Measurements from ENCODE around the gene FBXL16. TPM values are rescaled to one million over a fixed set of nuclear protein-coding genes. Genes with fewer than 3 reads are reported as not detected.

The FBXL16 gene
- total and polyA plus RNA-seq, 2 of the 13 experiments (the other 11 are each of a cell fraction or from before 2014, with no cell fraction given), result 0.22 to 2.0 TPM

DNA sequence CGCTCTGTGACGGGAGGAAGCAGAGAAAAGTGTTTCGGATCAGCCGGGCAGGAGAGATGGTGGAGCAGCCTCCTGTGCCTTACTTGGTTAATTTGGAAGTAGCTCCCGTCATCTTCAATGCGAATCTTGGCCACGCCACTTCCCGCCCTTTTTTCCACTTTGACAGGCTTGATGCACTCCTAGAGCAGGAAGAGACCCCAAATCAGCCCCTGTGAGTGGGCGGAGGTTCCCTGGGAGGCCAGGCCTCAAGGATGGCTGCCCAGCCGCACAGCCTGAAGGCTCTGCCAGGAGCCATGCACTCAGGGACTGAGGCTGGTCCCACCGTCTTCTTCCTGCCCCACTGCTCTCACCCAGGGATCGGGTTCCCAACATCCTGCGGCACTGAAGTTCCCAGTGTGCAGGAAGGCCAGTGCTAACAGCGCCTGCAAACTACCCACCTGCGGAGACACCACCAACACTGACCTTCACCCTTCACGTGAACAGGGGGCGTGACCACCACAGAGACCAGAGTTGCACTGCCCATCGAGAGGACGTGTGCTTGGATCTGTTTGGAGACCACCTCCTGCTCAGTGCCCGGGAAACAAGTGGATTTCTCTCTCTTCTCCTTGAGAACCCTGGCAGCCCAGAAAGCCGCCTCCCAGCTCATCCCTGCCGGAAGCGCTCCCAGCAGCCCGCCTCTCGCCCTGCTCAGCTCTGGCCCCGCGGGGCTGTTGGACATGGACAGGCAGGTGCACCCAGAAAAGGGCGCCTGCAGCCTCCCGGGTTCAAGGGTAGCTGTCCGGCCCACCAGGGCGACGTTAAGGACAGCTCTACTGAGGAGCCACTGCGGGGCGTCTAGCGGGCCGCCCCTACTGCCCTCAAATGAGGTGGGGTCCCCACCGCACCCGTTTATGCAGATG, 34.2 kb upstream of the FBXL16 start (continued):
- peak; percentile 17; the same call in 1 of the 2 replicates for TF ChIP-seq MEIS2 (CRISPR knock-in tag; IDR thresholded peaks at IDR 0.05)
- 0 out of 2 replicates have a peak, but pooled peaks have one; percentile 63 for TF ChIP-seq BRD4 (CRISPR knock-in tag; IDR thresholded peaks at IDR 0.05)
- TF ChIP-seq ZIK1 (CRISPR knock-in tag; IDR thresholded peaks at IDR 0.05; ENCODE audit: borderline replicate concordance, low read depth), result no peak
- peak; percentile 69 for TF ChIP-seq POLR2AphosphoS5 (IDR thresholded peaks at IDR 0.05; ENCODE audit: low read depth, low read length)
- peak; percentile 78 for TF ChIP-seq SAP130 (CRISPR knock-in tag; IDR thresholded peaks at IDR 0.05; ENCODE audit: low read depth)
- no peak for TF ChIP-seq RARG (CRISPR knock-in tag; IDR thresholded peaks at IDR 0.05; ENCODE audit: low read depth)
- TF ChIP-seq NBN (conservative IDR thresholded peaks at IDR 0.05), result no peak
- TF ChIP-seq, protein P1, sequence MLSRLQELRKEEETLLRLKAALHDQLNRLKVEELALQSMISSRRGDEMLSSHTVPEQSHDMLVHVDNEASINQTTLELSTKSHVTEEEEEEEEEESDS (CRISPR knock-in tag; IDR thresholded peaks at IDR 0.05; ENCODE audit: borderline replicate concordance), result no peak
- no peak for TF ChIP-seq ZNF160 (CRISPR knock-in tag; IDR thresholded peaks at IDR 0.05)
- TF ChIP-seq, protein P2, sequence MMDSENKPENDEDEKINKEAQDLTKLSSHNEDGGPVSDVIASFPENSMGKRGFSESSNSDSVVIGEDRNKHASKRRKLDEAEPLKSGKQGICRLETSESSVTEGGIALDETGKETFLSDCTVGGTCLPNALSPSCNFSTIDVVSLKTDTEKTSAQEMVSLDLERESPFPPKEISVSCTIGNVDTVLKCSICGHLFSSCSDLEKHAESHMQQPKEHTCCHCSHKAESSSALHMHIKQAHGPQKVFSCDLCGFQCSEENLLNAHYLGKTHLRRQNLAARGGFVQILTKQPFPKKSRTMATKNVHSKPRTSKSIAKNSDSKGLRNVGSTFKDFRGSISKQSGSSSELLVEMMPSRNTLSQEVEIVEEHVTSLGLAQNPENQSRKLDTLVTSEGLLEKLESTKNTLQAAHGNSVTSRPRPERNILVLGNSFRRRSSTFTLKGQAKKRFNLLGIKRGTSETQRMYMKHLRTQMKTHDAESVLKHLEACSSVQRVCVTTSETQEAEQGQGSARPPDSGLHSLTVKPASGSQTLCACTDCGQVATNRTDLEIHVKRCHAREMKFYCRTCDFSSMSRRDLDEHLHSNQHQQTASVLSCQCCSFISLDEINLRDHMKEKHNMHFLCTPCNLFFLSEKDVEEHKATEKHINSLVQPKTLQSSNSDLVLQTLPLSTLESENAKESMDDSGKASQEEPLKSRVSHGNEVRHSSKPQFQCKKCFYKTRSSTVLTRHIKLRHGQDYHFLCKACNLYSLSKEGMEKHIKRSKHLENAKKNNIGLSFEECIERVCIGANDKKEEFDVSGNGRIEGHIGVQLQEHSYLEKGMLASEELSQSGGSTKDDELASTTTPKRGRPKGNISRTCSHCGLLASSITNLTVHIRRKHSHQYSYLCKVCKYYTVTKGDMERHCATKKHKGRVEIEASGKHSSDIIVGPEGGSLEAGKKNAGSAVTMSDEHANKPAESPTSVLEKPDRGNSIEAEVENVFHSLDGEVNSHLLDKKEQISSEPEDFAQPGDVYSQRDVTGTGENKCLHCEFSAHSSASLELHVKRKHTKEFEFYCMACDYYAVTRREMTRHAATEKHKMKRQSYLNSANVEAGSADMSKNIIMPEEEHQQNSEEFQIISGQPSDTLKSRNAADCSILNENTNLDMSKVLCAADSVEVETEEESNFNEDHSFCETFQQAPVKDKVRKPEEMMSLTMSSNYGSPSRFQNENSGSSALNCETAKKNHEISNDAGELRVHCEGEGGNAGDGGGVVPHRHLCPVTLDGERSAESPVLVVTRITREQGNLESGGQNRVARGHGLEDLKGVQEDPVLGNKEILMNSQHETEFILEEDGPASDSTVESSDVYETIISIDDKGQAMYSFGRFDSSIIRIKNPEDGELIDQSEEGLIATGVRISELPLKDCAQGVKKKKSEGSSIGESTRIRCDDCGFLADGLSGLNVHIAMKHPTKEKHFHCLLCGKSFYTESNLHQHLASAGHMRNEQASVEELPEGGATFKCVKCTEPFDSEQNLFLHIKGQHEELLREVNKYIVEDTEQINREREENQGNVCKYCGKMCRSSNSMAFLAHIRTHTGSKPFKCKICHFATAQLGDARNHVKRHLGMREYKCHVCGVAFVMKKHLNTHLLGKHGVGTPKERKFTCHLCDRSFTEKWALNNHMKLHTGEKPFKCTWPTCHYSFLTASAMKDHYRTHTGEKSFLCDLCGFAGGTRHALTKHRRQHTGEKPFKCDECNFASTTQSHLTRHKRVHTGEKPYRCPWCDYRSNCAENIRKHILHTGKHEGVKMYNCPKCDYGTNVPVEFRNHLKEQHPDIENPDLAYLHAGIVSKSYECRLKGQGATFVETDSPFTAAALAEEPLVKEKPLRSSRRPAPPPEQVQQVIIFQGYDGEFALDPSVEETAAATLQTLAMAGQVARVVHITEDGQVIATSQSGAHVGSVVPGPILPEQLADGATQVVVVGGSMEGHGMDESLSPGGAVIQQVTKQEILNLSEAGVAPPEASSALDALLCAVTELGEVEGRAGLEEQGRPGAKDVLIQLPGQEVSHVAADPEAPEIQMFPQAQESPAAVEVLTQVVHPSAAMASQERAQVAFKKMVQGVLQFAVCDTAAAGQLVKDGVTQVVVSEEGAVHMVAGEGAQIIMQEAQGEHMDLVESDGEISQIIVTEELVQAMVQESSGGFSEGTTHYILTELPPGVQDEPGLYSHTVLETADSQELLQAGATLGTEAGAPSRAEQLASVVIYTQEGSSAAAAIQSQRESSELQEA (CRISPR knock-in tag; IDR thresholded peaks at IDR 0.05; ENCODE audit: not compliant biosample characterization), result no peak
- no peak for TF ChIP-seq SYNCRIP (IDR thresholded peaks at IDR 0.05; ENCODE audit: insufficient read depth, low read depth, low read length)
- TF ChIP-seq, protein P3, sequence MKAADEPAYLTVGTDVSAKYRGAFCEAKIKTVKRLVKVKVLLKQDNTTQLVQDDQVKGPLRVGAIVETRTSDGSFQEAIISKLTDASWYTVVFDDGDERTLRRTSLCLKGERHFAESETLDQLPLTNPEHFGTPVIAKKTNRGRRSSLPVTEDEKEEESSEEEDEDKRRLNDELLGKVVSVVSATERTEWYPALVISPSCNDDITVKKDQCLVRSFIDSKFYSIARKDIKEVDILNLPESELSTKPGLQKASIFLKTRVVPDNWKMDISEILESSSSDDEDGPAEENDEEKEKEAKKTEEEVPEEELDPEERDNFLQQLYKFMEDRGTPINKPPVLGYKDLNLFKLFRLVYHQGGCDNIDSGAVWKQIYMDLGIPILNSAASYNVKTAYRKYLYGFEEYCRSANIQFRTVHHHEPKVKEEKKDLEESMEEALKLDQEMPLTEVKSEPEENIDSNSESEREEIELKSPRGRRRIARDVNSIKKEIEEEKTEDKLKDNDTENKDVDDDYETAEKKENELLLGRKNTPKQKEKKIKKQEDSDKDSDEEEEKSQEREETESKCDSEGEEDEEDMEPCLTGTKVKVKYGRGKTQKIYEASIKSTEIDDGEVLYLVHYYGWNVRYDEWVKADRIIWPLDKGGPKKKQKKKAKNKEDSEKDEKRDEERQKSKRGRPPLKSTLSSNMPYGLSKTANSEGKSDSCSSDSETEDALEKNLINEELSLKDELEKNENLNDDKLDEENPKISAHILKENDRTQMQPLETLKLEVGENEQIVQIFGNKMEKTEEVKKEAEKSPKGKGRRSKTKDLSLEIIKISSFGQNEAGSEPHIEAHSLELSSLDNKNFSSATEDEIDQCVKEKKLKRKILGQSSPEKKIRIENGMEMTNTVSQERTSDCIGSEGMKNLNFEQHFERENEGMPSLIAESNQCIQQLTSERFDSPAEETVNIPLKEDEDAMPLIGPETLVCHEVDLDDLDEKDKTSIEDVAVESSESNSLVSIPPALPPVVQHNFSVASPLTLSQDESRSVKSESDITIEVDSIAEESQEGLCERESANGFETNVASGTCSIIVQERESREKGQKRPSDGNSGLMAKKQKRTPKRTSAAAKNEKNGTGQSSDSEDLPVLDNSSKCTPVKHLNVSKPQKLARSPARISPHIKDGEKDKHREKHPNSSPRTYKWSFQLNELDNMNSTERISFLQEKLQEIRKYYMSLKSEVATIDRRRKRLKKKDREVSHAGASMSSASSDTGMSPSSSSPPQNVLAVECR (CRISPR knock-in tag; IDR thresholded peaks at IDR 0.05; ENCODE audit: borderline replicate concordance), result peak; percentile 43; the same call in 1 of the 2 replicates
- no peak for TF ChIP-seq RBAK (CRISPR knock-in tag; IDR thresholded peaks at IDR 0.05)
- TF ChIP-seq ZSCAN12 (CRISPR knock-in tag; IDR thresholded peaks at IDR 0.05), result no peak
